HEK293T (cell line): ENCODE measurements around the gene GALNT16.

Experiments used
- ELF4 ChIP-seq: fragments of 450-650 bp; IDR thresholded peaks from 2 replicates; pipeline ENCODE4 v1.6.1; 2017; ENCODE audit warnings: antibody characterized with exemption
- FOXA1 ChIP-seq: fragments of 450-650 bp; IDR thresholded peaks from 2 replicates; pipeline ENCODE4 v1.6.1; 2016; ENCODE audit warnings: mild to moderate bottlenecking
- FOXK2 ChIP-seq: fragments of 450-650 bp; IDR thresholded peaks from 2 replicates; pipeline ENCODE4 v1.6.1; 2016; ENCODE audit warnings: mild to moderate bottlenecking
- SUZ12 ChIP-seq: fragments of 450-650 bp; IDR thresholded peaks from 2 replicates; pipeline ENCODE4 v1.6.1; 2016; ENCODE audit warnings: mild to moderate bottlenecking

- no peak for TF ChIP-seq FOXK2
- TF ChIP-seq FOXA1, result no peak
- no peak for TF ChIP-seq SUZ12
- no peak for TF ChIP-seq ELF4
Measured at GRCh38 chr14:69270097-69270496, 10.1 kb downstream of the GALNT16 start.
